GM08714 (cell line): Measurements from ENCODE around the gene TCP10L.

ENCODE experiments used
- H3K4me3 ChIP-seq: fragments of 200-500 bp; sonication (Bioruptor generic); 2 replicates; pipeline ENCODE4 v1.5.1; 2014; ENCODE audit warnings: mild to moderate bottlenecking, low read length, inconsistent platforms
- ZNF274 ChIP-seq: IDR thresholded peaks from 2 replicates; pipeline ENCODE4 v1.6.1; 2012; ENCODE audit warnings: mild to moderate bottlenecking, low read depth, low read length

TCP10L gene

GRCh38 chr21:32529679-32530078, 55.6 kb downstream of the TCP10L start:
- no peak for TF ChIP-seq ZNF274
- H3K4me3 ChIP-seq = no peak overlapping the region

- no peak for TF ChIP-seq ZNF274
- no peak overlapping the region for H3K4me3 ChIP-seq
Observed at GRCh38 chr21:32525282-32525681, 60.0 kb downstream of the TCP10L start.

- no peak for TF ChIP-seq ZNF274
- H3K4me3 ChIP-seq = no peak overlapping the region
Observed at GRCh38 chr21:32523988-32524719, 61.2 kb downstream of the TCP10L start.
